ENCODE data around the gene RCOR3.

DNA sequence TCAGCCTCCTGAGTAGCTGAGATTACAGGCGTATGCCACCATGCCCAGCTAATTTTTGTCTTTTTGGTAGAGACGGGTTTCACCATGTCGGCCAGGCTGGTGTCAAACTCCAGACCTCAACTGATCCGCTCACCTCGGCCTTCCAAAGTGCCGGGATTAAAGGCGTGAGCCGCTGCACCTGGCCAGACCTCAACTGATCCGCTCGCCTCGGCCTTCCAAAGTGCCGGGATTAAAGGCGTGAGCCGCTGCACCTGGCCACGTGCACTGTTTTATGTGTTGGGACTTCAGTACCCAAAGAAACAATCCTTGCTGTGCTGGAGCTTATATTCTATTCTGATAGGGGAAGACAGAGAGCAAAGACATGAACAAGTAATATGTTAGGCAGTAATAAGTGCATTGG is 77.6 kb downstream of the RCOR3 start:
- no peak for TF ChIP-seq POLR2A (IDR thresholded peaks at IDR 0.05)
- TF ChIP-seq, protein P1, sequence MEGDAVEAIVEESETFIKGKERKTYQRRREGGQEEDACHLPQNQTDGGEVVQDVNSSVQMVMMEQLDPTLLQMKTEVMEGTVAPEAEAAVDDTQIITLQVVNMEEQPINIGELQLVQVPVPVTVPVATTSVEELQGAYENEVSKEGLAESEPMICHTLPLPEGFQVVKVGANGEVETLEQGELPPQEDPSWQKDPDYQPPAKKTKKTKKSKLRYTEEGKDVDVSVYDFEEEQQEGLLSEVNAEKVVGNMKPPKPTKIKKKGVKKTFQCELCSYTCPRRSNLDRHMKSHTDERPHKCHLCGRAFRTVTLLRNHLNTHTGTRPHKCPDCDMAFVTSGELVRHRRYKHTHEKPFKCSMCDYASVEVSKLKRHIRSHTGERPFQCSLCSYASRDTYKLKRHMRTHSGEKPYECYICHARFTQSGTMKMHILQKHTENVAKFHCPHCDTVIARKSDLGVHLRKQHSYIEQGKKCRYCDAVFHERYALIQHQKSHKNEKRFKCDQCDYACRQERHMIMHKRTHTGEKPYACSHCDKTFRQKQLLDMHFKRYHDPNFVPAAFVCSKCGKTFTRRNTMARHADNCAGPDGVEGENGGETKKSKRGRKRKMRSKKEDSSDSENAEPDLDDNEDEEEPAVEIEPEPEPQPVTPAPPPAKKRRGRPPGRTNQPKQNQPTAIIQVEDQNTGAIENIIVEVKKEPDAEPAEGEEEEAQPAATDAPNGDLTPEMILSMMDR (IDR thresholded peaks at IDR 0.05), result no peak
